Measurements from ENCODE around the gene OTUD5.

The OTUD5 gene

DNA sequence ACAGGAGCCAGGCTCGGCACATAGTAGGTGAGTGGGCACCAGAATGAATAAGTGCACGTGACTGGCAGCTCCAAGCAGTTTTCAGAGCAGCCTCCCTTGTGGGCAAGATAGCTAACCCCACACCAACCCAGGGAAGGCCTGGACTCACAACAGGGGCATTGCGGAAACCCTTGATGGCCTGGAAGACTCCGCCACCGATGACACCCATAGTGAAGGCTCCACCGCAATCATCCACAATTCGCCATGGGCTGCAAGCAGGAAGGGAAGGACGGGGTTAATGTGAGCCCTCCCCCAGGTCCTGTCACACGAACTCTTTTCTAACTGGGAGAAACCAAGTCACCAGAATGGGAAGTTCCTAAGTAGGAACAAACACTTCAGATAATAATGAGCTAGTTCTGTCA lies 60.8 kb downstream of the OTUD5 start:
- TF ChIP-seq, protein P1, sequence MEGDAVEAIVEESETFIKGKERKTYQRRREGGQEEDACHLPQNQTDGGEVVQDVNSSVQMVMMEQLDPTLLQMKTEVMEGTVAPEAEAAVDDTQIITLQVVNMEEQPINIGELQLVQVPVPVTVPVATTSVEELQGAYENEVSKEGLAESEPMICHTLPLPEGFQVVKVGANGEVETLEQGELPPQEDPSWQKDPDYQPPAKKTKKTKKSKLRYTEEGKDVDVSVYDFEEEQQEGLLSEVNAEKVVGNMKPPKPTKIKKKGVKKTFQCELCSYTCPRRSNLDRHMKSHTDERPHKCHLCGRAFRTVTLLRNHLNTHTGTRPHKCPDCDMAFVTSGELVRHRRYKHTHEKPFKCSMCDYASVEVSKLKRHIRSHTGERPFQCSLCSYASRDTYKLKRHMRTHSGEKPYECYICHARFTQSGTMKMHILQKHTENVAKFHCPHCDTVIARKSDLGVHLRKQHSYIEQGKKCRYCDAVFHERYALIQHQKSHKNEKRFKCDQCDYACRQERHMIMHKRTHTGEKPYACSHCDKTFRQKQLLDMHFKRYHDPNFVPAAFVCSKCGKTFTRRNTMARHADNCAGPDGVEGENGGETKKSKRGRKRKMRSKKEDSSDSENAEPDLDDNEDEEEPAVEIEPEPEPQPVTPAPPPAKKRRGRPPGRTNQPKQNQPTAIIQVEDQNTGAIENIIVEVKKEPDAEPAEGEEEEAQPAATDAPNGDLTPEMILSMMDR (IDR thresholded peaks at IDR 0.05; ENCODE audit: control extremely low read depth, extremely low read depth, low read depth, missing control alignments) = no peak
- CTCF ChIA-PET = interaction anchor here (1.2 to 2.7 kb wide), 3 partner anchors 50 to 248 kb away, joined by 3 to 11 read pairs (median 3); no protein-coding TSS in a partner anchor
- DNase-seq (ENCODE audit: extremely low spot score) = no peak
- POLR2A ChIA-PET = interaction anchor here (0.7 kb wide), 1 partner anchor 109 kb away, joined by 7 read pairs; no protein-coding TSS in a partner anchor

DNA sequence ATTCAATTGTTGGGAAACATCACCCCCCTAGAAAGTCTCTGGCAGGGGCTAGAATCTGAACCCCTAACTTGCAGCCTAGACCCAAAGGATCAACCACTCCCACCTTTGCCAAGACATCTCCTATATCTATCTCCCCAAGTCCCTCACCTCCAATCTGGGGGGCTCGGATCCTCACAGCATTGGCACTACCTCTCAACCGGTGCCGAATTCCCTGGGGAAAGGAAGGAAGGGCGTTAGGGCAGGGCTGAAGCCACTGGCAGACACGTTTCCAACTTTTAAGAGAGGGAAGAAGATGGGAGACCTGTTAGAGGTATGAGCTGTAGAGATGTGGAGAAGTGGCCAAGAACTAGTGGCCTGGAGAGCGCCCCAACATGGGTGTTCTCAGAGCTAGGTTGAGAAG lies 62.5 kb downstream of the OTUD5 start:
- TF ChIP-seq, protein P1 (IDR thresholded peaks at IDR 0.05; ENCODE audit: control extremely low read depth, extremely low read depth, low read depth, missing control alignments) = no peak
- CTCF ChIA-PET = no interaction called here
- DNase-seq (ENCODE audit: extremely low spot score) = no peak
- POLR2A ChIA-PET = no interaction called here

DNA sequence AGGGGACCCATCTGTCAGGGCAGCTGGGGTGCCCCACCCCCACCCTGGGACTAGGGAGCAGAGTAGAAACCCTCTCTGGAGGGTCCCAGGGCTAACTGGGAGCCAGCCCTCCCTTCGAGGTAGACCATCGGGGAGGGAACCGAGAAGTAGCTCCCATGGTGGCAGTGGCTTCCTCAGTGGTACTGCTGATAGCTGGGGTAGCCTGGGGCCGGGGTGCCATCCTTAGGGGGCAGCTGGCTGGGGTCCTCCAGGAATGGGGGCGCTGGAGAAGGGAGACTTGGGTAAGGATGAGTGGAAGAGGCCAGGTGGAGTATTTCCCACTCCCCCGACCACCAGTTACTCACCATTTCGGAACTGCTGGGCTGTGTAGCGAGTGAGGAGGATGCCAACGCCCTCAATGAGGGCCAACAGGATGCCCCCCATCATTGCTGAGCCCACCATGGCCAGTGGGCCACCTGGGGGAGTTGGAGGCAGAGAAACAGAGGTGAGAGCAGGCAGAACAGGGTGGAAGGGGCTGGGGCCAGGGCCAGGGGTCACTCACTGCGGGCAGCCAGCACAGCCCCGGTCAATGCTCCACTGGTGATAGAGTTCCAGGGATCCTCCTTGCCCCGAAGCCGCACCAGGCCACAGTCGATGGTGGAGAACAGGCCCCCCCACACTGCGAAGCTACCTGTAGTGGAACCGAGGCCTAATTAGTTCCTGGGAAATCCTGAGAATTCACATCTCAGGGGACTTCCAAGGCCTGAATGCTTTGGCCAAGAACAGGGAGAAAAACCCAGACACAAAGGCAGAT lies 63.7 kb downstream of the OTUD5 start:
- ChIA-PET CTCF (interaction anchor here (0.6 kb wide), 1 partner anchor 14 kb away, joined by 3 read pairs; no protein-coding TSS in a partner anchor), POLR2A (no interaction called here)
- TF ChIP-seq, protein P1 (IDR thresholded peaks at IDR 0.05; ENCODE audit: control extremely low read depth, extremely low read depth, low read depth, missing control alignments) = no peak
- no peak for DNase-seq (ENCODE audit: extremely low spot score)

DNA sequence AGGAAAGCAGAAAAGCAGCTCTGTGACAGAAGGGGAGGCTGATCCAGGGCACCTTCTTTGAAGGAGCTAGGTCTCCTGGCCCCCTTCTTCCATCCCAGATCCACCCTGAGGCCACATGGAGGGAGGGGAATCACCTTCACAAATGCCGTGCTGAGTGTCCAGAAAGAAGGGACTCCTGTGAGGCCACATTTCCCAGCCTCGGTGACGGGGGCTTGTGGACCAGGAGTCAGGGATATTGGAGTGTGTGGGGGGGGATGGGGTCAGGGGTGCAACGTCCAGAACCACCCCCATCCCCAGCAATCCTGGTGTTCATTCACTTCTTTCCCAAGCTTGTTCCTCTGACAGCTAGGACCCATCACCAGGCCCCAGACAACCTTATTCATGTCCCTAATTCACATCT lies 64.5 kb downstream of the OTUD5 start:
- ChIA-PET CTCF (interaction anchor here (0.6 to 2.8 kb wide), 3 partner anchors 11 to 53 kb away, joined by 3 to 14 read pairs (median 6); no protein-coding TSS in a partner anchor), POLR2A (interaction anchor here (0.5 kb wide), 1 partner anchor 177 kb away, joined by 6 read pairs; no protein-coding TSS in a partner anchor)

DNA sequence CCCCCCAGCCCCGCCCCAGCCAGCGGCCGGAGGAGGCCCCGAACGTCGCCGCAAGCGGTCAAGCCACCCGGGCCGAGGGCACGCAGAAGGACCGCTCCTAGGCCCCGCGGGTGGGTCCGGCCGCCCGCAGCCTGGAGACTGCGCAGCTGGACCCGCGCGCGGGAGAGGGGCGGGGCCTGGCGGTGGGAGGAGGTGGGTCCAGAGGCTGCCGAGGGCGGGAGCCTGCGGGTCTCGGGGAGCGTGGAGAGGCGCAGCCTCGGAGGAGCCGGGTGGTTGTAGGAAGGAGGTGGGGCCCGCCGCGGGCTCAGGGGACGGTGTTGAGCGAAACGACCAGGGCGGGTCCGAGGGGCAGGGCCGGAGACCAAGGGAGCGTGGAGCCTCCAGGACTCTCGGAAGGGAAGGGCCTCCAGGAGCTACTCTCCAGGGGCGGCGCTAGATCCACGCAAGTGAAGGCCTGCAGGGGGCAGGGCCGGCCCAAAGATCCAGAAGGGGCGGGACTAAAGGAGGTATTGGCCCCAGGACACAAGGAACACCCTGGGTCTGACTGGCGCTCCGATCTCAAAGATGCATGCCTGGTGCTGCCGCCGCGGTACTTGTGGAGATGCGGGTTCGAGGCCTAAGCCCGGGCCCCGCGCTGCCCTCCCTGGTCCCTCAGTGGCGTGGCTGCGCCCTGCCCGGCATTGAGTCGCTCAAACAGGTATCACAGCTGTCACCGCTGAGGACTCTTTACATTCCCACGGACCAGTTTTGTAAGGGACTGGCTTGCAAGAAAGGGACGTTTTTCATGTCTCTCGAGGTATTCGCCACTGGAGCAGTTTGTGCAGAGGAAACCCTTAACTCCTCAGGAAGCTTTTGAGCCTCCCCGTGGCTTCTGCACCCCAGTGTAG lies 65.8 kb downstream of the OTUD5 start:
- POLR2A ChIA-PET = interaction anchor here (0.8 to 1.7 kb wide), 2 partner anchors 9 to 20 kb away, joined by 3 to 5 read pairs; partner anchors contain the start of gene SLC35A2
- peak; percentile 70 for DNase-seq (ENCODE audit: extremely low spot score)
- CTCF ChIA-PET = interaction anchor here (0.6 to 2.8 kb wide), 11 partner anchors 8 to 301 kb away, joined by 3 to 14 read pairs (median 4); no protein-coding TSS in a partner anchor
- TF ChIP-seq, protein P1 (IDR thresholded peaks at IDR 0.05; ENCODE audit: control extremely low read depth, extremely low read depth, low read depth, missing control alignments) = peak; percentile 54

More for the DNA sequence above, 64.5 kb downstream of the OTUD5 start:
- DNase-seq (ENCODE audit: extremely low spot score) = no peak
- TF ChIP-seq, protein P1 (IDR thresholded peaks at IDR 0.05; ENCODE audit: control extremely low read depth, extremely low read depth, low read depth, missing control alignments) = no peak

DNA sequence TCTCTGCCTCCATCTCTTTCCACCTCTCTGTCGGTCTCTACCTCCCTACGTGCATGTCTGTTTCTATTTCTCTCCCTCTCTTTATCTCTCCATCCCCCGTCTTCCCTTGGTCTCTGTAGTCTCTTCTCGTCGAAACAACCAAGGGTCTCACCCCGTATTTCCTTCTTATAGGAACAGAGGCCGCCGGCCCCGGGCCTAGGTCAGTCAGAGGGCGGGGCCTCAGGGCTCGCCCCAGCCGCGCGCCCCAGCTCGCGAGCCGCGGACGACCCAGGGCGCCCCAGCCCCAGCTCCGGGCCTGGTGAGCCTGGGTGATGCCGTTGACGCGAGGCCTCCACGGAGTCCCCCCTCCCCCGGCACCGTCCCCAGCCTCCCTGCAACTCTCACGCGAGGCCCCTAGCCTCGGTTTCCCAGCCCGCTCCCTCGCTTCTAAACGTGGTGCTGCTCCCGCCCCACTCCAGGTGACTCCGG lies 66.4 kb downstream of the OTUD5 start:
- TF ChIP-seq, protein P1 (IDR thresholded peaks at IDR 0.05; ENCODE audit: control extremely low read depth, extremely low read depth, low read depth, missing control alignments) = no peak
- ChIA-PET POLR2A (interaction anchor here (0.8 to 1.7 kb wide), 2 partner anchors 10 to 21 kb away, joined by 3 to 5 read pairs; partner anchors contain the start of gene SLC35A2), CTCF (interaction anchor here (0.6 to 2.8 kb wide), 10 partner anchors 7 to 301 kb away, joined by 3 to 14 read pairs (median 4); no protein-coding TSS in a partner anchor)
- DNase-seq (ENCODE audit: extremely low spot score) = no peak
